ENCODE data around the gene ZNF302.

Gene ZNF302

GRCh38 chr19:34733266-34733745 is 55.8 kb downstream of the ZNF302 start:
- DNase-seq = peak; percentile 88

GRCh38 chr19:34733746-34734536 is 56.5 kb downstream of the ZNF302 start, which contains the start of gene ZNF181:
Gene ZNF181 (plus strand): TSS chr19:34734243. CDS start chr19:34735038, 795 bp downstream.
- DNase-seq = peak; percentile 98

- peak; percentile 71 for DNase-seq
Observed at GRCh38 chr19:34734537-34735103, 57.1 kb downstream of the ZNF302 start.

Measured in DMS53 (cell line).